Limb (tissue), 2 donors: ENCODE results near the gene GPC1.

ENCODE experiments used
- DNase-seq, 2 donors: peaks; one replicate each; pipeline ENCODE4 v3.0.0-alpha.2; 2016; ENCODE audit errors: extremely low spot score in 2 of 2

Gene GPC1

DNA sequence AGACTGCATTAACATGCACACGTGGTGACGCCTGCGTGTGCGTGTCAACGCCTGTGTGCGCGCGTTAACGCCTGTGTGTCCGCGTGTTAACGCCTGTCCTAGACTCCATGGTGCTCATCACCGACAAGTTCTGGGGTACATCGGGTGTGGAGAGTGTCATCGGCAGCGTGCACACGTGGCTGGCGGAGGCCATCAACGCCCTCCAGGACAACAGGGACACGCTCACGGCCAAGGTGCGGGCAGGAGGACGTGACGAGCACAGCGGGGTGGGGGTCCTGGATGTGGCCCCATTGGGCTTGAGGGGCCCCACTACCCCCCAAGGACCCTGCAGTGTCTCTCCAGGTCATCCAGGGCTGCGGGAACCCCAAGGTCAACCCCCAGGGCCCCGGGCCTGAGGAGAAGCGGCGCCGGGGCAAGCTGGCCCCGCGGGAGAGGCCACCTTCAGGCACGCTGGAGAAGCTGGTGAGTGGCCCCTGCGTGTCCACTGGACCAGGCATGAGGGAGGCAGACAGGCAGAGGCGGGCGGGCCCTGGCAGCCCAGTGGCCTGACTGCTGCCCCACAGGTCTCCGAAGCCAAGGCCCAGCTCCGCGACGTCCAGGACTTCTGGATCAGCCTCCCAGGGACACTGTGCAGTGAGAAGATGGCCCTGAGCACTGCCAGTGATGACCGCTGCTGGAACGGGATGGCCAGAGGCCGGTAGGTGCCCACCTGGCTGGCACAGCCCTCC, 29.2 kb downstream of the GPC1 start:
- DNase-seq, result peak in 1 of 2 donors; percentile 33

- DNase-seq, result peak in 1 of 2 donors; percentile 24
Measured at GRCh38 chr2:240465268-240465764, 29.9 kb downstream of the GPC1 start.

DNA sequence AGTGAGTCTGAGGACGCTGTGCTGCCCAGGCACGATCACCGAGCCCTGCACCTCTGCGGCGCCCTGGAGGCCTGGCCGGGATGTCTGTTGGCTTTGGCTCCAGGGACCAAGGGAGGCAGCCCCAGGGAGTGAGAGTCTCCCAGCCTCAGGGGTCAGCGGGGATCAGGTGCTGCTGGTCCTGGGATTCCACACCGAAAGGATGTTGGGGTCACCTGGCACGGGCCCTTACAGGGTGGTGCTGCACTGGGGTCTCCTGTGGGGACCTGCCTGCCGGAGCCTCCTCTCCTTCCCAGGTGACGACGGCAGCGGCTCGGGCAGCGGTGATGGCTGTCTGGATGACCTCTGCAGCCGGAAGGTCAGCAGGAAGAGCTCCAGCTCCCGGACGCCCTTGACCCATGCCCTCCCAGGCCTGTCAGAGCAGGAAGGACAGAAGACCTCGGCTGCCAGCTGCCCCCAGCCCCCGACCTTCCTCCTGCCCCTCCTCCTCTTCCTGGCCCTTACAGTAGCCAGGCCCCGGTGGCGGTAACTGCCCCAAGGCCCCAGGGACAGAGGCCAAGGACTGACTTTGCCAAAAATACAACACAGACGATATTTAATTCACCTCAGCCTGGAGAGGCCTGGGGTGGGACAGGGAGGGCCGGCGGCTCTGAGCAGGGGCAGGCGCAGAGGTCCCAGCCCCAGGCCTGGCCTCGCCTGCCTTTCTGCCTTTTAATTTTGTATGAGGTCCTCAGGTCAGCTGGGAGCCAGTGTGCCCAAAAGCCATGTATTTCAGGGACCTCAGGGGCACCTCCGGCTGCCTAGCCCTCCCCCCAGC, 30.5 kb downstream of the GPC1 start:
- DNase-seq, result peak in 1 of 2 donors; percentile 32

DNA sequence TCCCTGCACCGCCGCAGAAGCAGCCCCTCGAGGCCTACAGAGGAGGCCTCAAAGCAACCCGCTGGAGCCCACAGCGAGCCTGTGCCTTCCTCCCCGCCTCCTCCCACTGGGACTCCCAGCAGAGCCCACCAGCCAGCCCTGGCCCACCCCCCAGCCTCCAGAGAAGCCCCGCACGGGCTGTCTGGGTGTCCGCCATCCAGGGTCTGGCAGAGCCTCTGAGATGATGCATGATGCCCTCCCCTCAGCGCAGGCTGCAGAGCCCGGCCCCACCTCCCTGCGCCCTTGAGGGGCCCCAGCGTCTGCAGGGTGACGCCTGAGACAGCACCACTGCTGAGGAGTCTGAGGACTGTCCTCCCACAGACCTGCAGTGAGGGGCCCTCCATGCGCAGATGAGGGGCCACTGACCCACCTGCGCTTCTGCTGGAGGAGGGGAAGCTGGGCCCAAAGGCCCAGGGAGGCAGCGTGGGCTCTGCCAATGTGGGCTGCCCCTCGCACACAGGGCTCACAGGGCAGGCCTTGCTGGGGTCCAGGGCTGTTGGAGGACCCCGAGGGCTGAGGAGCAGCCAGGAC, 31.2 kb downstream of the GPC1 start:
- DNase-seq, result peak in 1 of 2 donors; percentile 38

DNA sequence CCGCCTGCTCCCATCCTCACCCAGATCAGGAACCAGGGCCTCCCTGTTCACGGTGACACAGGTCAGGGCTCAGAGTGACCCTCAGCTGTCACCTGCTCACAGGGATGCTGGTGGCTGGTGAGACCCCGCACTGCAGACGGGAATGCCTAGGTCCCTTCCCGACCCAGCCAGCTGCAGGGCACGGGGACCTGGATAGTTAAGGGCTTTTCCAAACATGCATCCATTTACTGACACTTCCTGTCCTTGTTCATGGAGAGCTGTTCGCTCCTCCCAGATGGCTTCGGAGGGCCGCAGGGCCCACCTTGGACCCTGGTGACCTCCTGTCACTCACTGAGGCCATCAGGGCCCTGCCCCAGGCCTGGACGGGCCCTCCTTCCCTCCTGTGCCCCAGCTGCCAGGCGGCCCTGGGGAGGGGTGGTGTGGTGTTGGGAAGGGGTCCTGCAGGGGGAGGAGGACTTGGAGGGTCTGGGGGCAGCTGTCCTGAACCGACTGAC, 31.7 kb downstream of the GPC1 start:
- peak in 1 of 2 donors; percentile 27 for DNase-seq

DNA sequence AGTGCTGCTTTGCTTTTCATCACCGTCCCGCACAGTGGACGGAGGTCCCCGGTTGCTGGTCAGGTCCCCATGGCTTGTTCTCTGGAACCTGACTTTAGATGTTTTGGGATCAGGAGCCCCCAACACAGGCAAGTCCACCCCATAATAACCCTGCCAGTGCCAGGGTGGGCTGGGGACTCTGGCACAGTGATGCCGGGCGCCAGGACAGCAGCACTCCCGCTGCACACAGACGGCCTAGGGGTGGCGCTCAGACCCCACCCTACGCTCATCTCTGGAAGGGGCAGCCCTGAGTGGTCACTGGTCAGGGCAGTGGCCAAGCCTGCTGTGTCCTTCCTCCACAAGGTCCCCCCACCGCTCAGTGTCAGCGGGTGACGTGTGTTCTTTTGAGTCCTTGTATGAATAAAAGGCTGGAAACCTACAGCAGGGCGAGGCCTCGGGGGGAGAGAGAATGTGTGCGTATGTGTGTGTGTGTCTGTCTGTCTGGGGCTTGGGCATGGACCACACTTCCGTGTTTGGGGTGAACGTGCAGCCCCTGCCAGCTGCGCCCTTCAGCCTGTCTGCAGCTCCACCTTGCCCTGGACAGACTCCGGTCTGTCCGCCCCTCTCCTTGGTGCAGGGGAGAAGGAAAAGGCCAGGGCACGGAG, 32.3 kb downstream of the GPC1 start:
- DNase-seq, result peak in 1 of 2 donors; percentile 39

- peak in 1 of 2 donors; percentile 51 for DNase-seq
Measured at GRCh38 chr2:240468303-240469238, 33.1 kb downstream of the GPC1 start.

- DNase-seq, result peak in 1 of 2 donors; percentile 41
Measured at GRCh38 chr2:240469239-240469636, 33.8 kb downstream of the GPC1 start.

- no peak for DNase-seq
Measured at GRCh38 chr2:240469740-240470139, 34.3 kb downstream of the GPC1 start.

DNA sequence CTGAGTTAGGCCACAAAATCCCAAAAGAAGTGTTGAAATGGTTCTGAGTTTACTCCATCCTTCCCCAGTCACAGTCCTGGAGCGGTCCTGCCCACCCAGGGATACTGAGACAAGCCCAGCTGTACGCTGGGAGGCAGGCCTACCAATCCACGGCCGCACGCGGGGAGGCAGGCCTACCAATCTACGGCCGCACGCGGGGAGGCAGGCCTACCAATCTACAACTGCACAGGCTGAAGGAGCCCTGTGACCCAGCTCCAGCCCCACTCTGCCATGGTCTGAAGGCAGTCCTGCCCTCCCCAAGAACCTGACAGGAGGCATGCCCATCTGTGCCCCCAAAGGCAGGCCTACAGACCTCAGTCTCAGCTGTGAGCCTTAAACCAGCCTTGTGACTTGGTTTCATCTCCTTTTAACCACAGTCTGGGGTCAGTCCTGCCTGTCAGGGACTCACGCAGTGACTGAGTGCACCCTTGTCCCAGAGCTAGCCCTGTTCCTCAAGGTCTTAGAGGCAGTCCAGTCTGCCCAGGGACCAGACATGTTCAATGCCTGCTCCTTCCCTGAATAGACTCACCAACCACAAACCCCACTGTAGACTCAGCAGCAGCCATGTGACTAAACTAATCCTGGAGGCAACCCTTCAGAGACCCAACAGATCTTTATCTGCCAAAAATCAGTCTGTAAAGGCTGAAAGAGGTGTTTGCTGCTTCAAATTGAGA, 36.8 kb downstream of the GPC1 start:
- DNase-seq, result no peak

DNA sequence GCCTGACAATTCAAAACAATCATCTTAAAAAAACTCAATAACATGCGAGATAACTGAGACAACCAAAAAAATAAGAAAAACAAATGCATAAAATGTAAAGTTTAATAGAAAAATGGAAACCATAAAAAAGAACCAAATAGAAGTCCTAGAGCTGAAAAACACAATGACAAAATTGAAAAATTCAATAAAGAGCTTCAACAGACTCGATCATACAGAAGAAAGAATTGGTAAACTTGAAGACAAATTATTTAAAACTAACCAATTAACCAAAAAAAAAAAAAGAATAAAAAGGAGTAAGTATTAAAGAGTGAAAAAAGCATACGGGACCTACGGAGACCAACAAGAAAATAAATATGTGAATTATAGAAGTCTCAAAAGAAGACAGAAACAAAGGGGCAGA, 37.7 kb downstream of the GPC1 start:
- DNase-seq, result no peak

DNA sequence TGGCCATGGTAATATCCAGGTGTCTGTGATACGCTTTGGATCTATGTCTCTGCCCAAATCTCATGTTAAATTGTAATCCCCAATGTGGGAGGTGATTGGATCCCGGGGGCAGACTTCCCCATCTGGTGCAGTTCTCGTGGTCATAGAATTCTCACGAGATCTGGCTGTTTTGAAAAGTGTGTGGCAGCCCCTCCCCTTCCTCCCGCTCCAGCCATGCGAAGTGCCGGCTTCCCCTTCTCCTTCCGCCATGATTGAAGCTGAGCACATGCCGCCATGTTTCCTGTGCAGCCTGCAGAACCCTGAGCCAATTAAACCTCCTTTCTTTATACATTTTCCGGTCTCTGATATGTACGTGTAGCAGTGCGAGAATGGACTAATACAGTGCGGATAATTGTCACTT, 42.5 kb downstream of the GPC1 start:
- DNase-seq, result no peak

DNA sequence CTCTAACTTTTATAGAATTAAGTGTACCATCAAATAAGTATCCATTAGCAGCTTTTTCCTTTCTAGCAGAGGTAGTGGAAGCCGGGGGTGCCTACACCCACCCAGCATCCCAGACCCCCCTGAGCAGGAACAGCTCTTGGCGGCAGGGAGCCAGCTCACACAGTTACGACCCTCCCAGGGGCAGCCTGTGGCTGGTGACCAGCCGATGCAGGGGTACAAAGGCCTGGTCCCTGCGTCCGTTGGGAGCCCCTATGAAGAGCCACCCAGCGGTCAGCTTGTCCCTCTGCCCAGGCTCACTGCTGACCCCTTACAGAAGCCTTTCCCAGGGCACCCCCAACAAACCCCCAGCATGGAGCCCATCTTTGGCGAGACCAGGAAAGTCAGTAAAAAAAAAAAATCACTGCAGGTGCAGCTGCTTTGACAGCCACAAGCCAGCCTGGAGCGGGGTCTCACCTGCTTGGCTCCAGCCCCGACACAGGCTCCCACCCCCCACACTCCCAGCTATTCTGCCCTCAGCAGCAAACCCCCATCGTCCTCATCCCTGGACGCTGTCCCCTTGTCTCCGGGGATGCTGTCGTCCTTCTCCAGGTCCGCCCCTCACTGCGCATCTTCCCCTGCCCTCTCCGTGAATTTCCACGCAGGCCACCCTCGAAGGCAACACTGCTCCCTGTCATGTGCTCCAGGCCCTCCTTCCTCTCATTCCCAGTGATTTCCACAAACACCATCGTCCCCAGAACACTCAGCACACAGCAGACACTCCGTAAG, 43.1 kb downstream of the GPC1 start:
- DNase-seq, result peak in 1 of 2 donors; percentile 14

DNA sequence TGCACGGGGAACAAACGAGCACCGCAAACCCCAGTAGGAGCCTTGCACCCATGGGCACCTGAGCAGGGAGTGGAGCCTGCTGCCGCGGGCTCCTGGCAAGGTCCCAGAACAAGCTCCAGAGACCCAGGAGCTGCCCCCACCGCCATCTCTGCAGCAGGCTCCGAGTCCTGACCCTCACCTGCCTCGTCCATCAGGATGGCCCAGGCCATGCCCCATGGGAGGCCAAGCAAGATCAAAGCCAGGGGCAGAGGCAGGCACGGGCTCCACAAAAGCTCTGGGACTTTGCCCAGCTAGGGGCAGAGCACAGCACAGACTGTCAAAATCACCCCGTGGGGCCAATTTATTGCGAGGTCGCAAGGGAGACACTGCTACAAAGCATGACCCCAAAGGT, 43.6 kb downstream of the GPC1 start:
- DNase-seq, result peak in 1 of 2 donors; percentile 12

DNA sequence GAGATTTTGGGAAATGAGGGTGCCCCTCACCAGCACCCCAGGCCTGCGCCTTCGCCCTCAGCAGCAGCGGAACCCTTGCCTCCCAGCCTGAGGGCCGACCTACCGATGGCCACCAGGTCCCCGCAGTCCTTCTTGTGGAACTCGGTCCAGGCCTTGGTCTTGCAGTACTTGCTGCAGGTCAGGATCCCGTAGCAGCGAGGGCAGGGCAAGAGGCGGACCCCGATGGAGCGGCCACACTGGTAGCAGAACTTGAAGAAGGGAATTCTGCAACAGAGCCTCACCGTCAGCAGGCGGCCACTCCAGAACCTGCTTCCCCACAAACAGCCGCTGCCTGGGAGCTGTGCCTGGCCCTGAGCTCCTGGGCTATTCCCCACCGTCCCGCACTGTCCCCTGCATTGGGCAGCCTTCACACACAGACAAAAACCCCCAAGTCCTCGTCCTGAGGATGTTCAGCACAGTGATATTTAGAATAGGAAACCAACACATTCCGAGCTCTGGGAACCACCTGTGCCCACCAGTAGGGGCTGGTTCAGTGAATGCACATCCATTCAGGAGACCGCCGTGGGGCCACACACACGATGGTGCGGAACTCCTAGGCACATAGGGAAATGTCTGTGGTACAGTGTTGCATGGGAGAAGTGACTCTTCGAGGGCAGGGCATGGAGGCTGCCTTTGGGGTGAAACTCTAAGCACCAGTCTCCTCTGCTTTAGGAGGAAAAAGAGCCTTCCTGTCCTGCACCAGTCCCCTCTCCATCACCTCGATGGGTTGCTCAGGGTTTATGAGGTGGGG, 45.6 kb downstream of the GPC1 start:
- DNase-seq, result peak in 1 of 2 donors; percentile 19

- DNase-seq, result no peak
Measured at GRCh38 chr2:240481720-240482119, 46.3 kb downstream of the GPC1 start.

DNA sequence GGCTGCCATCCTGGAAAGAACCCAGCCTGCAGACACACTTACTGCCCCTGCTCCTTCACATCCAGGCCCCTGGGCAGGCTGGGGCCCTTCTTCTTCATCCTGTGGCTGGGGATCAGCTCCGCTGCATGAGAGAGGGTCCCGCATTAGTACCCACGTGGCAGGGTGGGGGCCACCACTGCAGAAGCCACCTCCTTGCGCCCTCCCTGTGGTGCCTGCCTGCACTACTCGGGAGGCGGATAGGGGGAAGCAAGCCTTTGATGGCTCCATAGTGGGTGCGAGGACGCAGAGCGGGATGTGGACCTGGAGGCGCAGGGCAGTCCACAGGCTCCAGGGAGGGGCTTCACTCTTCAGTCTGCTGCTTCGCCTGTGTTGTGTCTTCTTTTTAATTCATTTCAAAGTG, 46.7 kb downstream of the GPC1 start:
- no peak for DNase-seq

DNA sequence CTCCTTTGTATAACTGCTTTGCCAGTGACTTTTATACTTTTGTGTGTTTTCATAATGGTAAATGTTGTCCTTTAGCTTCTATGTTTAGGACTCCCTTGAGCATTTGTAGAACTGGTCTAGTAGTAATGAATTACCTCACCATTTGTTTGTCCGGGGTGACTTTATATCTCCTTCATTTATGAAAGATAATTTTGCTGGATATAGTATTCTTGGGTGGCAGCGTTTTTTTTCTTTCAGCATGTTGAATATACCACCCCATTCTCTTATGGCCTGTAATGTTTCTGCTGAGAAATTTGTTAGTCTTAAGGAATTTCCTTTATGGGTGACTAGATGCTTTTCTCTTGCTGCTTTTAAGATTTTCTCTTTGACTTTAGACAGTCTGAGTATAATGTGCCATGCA, 56.0 kb downstream of the GPC1 start:
- DNase-seq, result no peak
